LNCaP clone FGC (cell line): Measurements from ENCODE around the gene TCERG1.

ENCODE experiments used
- DNase-seq: peaks from one replicate; pipeline ENCODE4 v3.0.0-alpha.2; 2011; ENCODE audit warnings: low read depth
- H3K4me3 ChIP-seq: 2 replicates; pipeline ENCODE4 v1.5.1; 2011; ENCODE audit warnings: mild to moderate bottlenecking, low read depth, low read length, control low read depth
- TF ChIP-seq, protein P1 (sequence below): IDR thresholded peaks from 2 replicates; pipeline ENCODE4 v1.5.1; 2012; ENCODE audit warnings: mild to moderate bottlenecking; ENCODE audit not compliant: control insufficient read depth, insufficient read depth; ENCODE audit errors: extremely low read depth

The TCERG1 gene

DNA sequence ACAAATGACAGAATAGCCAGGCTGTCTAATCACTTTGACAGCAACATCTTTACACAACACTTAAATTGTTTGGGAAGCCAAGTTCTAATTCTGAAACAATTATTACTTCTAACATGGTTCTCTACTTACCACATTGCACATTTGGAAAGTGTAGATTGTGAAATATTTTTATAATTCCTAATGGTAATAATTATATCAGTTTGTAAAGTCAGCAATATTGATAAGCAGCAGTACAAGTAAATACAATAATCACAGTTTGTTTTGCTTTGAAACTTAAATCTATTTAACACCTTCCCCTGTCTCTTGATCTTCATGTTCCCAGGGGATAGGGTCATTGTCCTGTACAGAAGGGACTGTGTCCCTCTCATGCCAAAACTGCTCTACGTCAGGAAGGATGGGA, 67.4 kb downstream of the TCERG1 start:
- DNase-seq = no peak
- H3K4me3 ChIP-seq = no peak overlapping the region
- TF ChIP-seq, protein P1, sequence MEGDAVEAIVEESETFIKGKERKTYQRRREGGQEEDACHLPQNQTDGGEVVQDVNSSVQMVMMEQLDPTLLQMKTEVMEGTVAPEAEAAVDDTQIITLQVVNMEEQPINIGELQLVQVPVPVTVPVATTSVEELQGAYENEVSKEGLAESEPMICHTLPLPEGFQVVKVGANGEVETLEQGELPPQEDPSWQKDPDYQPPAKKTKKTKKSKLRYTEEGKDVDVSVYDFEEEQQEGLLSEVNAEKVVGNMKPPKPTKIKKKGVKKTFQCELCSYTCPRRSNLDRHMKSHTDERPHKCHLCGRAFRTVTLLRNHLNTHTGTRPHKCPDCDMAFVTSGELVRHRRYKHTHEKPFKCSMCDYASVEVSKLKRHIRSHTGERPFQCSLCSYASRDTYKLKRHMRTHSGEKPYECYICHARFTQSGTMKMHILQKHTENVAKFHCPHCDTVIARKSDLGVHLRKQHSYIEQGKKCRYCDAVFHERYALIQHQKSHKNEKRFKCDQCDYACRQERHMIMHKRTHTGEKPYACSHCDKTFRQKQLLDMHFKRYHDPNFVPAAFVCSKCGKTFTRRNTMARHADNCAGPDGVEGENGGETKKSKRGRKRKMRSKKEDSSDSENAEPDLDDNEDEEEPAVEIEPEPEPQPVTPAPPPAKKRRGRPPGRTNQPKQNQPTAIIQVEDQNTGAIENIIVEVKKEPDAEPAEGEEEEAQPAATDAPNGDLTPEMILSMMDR = no peak

DNA sequence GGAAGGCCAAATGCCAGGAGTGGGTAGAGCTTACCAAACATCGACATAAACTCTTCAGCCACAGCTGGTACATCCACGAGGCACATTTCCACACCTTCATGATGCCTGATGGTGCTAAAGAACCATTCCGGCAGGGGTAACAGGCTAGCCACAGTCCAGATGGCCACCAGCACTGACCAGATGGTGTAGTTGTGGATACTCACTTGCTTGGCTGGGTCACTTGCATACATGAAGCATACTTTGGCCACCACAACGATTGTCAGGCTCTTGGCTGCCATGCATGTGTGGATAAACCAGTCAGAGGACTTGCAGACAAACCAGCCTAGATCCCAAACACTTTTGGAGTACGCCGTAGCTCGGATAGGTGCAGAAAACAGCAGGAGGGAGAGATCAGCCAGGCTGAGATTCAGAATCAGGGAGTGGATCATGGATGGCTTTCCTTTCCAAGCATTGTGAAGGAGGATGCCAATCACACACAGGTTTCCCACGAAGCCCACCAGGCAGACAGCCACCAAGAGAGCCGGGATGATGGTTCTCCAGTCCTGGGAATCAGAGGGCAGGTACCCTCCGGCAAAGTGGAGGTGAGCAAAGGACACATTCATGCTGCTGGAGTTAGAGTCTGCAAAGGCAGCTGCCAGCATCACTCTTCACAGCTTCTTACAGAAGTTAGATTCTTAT, 68.5 kb downstream of the TCERG1 start:
- DNase-seq = no peak
- no peak overlapping the region for H3K4me3 ChIP-seq
- TF ChIP-seq, protein P1 = no peak

DNA sequence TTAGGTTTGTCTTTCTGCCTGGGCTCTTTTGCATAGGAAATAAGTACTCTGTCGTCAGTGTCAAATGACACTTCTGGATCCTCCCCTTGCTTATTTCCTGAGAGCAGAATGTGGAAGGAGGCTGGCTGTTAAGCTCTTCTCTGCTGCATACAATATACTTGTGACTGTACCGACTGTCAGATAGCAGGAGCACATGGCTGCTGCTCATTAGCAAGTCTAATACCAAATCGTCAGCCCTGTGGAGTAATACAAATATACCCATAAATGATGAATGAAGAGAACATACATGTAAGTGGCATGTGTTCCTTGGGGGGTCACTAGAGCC, 69.0 kb downstream of the TCERG1 start, which contains the start of gene GPR151:
Gene GPR151 (minus strand): TSS at position 40 of the 325 bp plus-strand sequence. CDS start 77 bp downstream, outside the sequence.
- no peak within 1 kb of the TSS for H3K4me3 ChIP-seq
- TF ChIP-seq, protein P1 = no peak
- DNase-seq = no peak

DNA sequence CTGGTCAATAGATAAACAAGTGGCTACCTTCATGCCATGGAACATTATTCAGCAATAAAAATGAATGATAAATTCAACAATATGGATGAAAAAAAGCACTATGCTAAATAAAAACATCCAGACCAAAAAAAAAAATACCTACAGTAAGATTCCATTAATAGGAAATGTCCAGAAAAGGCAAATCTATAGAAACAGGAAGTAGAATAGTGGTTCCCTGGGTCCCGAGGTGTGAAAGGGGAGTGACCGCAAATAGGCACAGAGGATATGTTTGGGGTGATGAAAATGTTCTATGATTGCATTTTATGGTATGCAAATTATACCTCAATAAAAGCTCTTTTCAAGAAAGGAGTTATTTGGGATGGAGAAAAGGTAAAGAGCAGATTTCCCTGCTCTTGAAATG, 72.4 kb downstream of the TCERG1 start:
- no peak overlapping the region for H3K4me3 ChIP-seq
- DNase-seq = no peak
- TF ChIP-seq, protein P1 = no peak

DNA sequence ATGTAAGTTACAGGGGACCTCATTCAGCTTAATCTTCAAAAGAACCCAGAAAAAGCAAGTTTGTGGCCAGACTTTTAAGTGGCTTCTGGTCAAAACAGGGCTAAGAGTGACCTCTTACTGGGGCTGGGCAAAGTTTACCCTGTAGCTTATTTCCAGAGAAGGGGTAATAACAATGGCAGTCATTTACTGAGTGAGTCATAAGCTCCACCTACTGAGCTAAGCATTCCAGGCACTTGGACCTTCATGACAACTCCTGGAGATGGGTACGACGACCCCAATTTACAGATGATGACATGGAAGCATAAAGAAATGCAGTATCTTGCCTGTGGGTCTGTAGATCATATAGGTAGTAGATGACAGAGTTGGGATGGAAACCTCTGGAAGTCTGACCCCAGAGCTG, 73.6 kb downstream of the TCERG1 start:
- no peak for DNase-seq
- TF ChIP-seq, protein P1 = no peak
- no peak overlapping the region for H3K4me3 ChIP-seq

DNA sequence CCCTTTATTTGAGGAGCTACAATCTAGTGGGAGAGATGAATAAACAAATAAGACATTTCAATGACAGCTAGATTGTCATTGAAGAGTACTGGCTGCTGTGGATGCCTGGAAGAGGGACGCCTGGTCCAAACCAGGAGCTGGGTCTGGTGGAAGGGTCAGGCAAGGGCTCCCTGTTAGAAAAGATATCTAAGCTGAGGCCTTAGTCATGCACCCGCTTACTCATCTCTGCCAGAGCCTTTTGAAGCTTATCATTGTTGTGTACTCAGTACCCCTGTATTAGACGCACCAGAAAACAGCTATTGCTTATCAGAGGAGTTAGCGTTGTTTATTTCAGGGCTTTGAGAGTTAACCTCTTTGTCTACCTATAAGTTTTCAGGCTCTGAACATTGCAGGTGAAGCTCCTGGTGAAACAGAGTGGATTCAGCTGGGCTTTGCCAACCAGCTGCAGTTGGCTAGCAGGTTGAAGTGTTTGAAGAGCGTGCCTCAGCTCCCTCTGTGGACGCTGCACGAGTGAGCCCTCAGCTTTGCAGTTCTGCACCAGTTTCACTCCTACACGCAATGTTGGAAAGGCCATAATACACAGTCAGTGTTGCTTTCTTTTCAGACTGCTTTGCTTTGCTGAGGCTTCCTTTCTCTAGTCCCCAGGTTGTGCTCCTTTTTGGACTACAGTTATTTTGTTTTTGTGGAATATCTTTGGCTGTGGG, 74.4 kb downstream of the TCERG1 start:
- DNase-seq = no peak
- H3K4me3 ChIP-seq = no peak overlapping the region
- TF ChIP-seq, protein P1 = no peak
